GM10266 (cell line): Measurements from ENCODE around the gene LSM7.

Experiments
- DNase-seq: peaks from one replicate; pipeline ENCODE4 v3.0.0; 2012; ENCODE audit errors: extremely low spot score
- CTCF ChIP-seq: IDR thresholded peaks from 2 replicates; pipeline ENCODE4 v1.5.1; 2012; ENCODE audit warnings: mild to moderate bottlenecking, low read depth; ENCODE audit not compliant: control insufficient read depth, insufficient read depth; ENCODE audit errors: missing control alignments

Gene LSM7

GRCh38 chr19:2359992-2360685 lies 31.8 kb upstream of the LSM7 start, which contains the start of gene TMPRSS9:
TSS of gene TMPRSS9 (plus strand) at chr19:2360265. CDS start at chr19:2389786, 29,521 bp downstream.
- TF ChIP-seq CTCF = no peak
- no peak for DNase-seq

GRCh38 chr19:2358548-2359173 lies 30.3 kb upstream of the LSM7 start:
- DNase-seq = no peak
- no peak for TF ChIP-seq CTCF

- DNase-seq = no peak
- TF ChIP-seq CTCF = no peak
These were observed 29.2 kb upstream of the LSM7 start for GRCh38 chr19:2357279-2358206.

- DNase-seq = peak; percentile 29
- no peak for TF ChIP-seq CTCF
These were observed 27.8 kb upstream of the LSM7 start for GRCh38 chr19:2356036-2356646.

- TF ChIP-seq CTCF = no peak
- DNase-seq = no peak
These were observed 27.0 kb upstream of the LSM7 start for GRCh38 chr19:2355168-2356035.

GRCh38 chr19:2354670-2355069 lies 26.3 kb upstream of the LSM7 start:
- no peak for TF ChIP-seq CTCF
- no peak for DNase-seq
